Measurements from ENCODE around the gene BTBD6. TPM values are rescaled to one million over a fixed set of nuclear protein-coding genes. Genes with fewer than 3 reads are reported as not detected.

BTBD6 gene
- total and polyA plus RNA-seq, 2 of the 8 experiments (the other 6 are each of a cell fraction or from before 2014, with no cell fraction given): 10.1 to 10.2 TPM

DNA sequence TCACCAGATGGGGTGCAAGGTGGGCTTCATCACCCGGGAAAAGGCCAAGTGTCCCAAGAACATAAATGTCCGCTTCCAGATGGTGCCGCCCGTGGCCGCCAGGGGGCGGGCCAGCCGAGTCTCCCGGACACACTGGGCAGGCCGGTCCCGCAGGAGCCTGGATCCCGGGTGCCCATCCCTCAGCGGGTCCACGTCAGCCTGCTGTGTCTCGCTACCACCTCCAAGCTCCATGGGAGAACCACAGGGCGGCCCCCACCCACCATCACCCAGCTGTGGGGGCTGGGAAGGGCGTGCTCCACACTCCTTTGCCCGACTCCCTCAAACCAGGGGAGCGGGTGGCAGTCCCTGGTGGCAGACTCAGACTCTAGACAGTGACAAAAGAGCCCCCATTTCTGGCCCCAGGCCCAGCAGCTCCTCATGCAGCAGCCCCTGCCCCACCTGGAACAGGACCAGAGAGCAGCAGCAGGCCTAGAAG is 45.2 kb upstream of the BTBD6 start:
- FAIRE-seq: no peak
- TF ChIP-seq CTBP2 (IDR thresholded peaks at IDR 0.05; ENCODE audit: borderline replicate concordance, insufficient read depth, insufficient read length, low read length): no peak
- 0 out of 2 replicates have a peak, but pooled peaks have one; percentile 24 for TF ChIP-seq YY1 (IDR thresholded peaks at IDR 0.05; ENCODE audit: low read depth, low read length)
- TF ChIP-seq, protein P1, sequence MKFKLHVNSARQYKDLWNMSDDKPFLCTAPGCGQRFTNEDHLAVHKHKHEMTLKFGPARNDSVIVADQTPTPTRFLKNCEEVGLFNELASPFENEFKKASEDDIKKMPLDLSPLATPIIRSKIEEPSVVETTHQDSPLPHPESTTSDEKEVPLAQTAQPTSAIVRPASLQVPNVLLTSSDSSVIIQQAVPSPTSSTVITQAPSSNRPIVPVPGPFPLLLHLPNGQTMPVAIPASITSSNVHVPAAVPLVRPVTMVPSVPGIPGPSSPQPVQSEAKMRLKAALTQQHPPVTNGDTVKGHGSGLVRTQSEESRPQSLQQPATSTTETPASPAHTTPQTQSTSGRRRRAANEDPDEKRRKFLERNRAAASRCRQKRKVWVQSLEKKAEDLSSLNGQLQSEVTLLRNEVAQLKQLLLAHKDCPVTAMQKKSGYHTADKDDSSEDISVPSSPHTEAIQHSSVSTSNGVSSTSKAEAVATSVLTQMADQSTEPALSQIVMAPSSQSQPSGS (IDR thresholded peaks at IDR 0.05; ENCODE audit: low read length): no peak
- TF ChIP-seq, protein P2, sequence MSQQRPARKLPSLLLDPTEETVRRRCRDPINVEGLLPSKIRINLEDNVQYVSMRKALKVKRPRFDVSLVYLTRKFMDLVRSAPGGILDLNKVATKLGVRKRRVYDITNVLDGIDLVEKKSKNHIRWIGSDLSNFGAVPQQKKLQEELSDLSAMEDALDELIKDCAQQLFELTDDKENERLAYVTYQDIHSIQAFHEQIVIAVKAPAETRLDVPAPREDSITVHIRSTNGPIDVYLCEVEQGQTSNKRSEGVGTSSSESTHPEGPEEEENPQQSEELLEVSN (IDR thresholded peaks at IDR 0.05): no peak
- TF ChIP-seq CREB1 (IDR thresholded peaks at IDR 0.05): 0 out of 2 replicates have a peak, but pooled peaks have one; percentile 18
- TF ChIP-seq POU5F1 (IDR thresholded peaks at IDR 0.05; ENCODE audit: low read depth, low read length): no peak
- no peak for TF ChIP-seq KDM1A (IDR thresholded peaks at IDR 0.05; ENCODE audit: borderline replicate concordance, low read length)
- no peak for TF ChIP-seq POLR2A (IDR thresholded peaks at IDR 0.05; ENCODE audit: control extremely low read depth in 1 of 2, low read depth in 2 of 2, low read length in 2 of 2)
- TF ChIP-seq NRF1 (IDR thresholded peaks at IDR 0.05; ENCODE audit: low read depth, low read length): no peak
- TF ChIP-seq, protein P3, sequence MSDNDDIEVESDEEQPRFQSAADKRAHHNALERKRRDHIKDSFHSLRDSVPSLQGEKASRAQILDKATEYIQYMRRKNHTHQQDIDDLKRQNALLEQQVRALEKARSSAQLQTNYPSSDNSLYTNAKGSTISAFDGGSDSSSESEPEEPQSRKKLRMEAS (IDR thresholded peaks at IDR 0.05): no peak
- no peak for TF ChIP-seq TCF12 (IDR thresholded peaks at IDR 0.05; ENCODE audit: low read depth, low read length)

More for the DNA sequence above, 45.2 kb upstream of the BTBD6 start:
- Histone ChIP-seq H2BK20ac (ENCODE audit: low read length) (no peak overlapping the region), H2BK15ac (ENCODE audit: low read length) (no peak overlapping the region), H3K4ac (replicated peaks; ENCODE audit: insufficient read length, low read depth, low read length) (no peak overlapping the region), H3K4me2 (ENCODE audit: insufficient read depth in 1 of 2, low read depth in 2 of 2, low read length in 2 of 2) (peak overlapping the region in 1 of 2 experiments; percentile 68; a peak in 2 of 4 replicates), H4K20me1 (replicated peaks in 1 of 2; ENCODE audit: control insufficient read depth in 1 of 2, insufficient read depth in 2 of 2, low read length in 2 of 2) (peaks cover 3 to 10% of the 10 kb centered on the region in 2 experiments), H3K56ac (replicated peaks; ENCODE audit: insufficient read length, low read depth, low read length) (no peak overlapping the region), H3K9me3 (ENCODE audit: insufficient read depth in 2 of 2, low read depth in 1 of 2, low read length in 1 of 2) (no peaks in the 10 kb centered on the region), H3K23me2 (ENCODE audit: low read depth, low read length) (no peaks in the 10 kb centered on the region), H3K79me2 (ENCODE audit: control insufficient read depth in 1 of 2, insufficient read depth in 2 of 2, low read length in 2 of 2) (no peaks in the 10 kb centered on the region), H4K8ac (ENCODE audit: extremely low read depth, insufficient read depth, low read length) (no peak overlapping the region), H3K36me3 (ENCODE audit: control insufficient read depth in 2 of 4, insufficient read depth in 4 of 4, low read length in 3 of 4) (no peaks in the 10 kb centered on the region), H3K9ac (replicated peaks in 1 of 4; ENCODE audit: extremely low read depth in 1 of 4, low read depth in 3 of 4, low read length in 3 of 4) (no peak overlapping the region), H3K27ac (ENCODE audit: low read depth, low read length) (no peak overlapping the region), H3K18ac (ENCODE audit: extremely low read depth, low read length) (no peak overlapping the region), H3K23ac (ENCODE audit: insufficient read length) (no peak overlapping the region), H2BK5ac (ENCODE audit: low read depth, low read length) (no peak overlapping the region), H3K4me1 (replicated peaks in 1 of 4; ENCODE audit: control insufficient read depth in 3 of 4, insufficient read depth in 4 of 4, low read length in 3 of 4) (peaks cover 0 to 10% (median 1%) of the 10 kb centered on the region in 4 experiments; a peak in 3 of 7 replicates), H3K79me1 (ENCODE audit: low read depth, low read length) (no peaks in the 10 kb centered on the region), H2AK5ac (ENCODE audit: low read depth, low read length) (no peak overlapping the region), H3K27me3 (replicated peaks in 1 of 4; ENCODE audit: control insufficient read depth in 3 of 4, extremely low read depth in 1 of 4, insufficient read depth in 3 of 4, low read length in 3 of 4) (peaks cover 0 to 5% (median 2%) of the 10 kb centered on the region in 4 experiments; a peak in 3 of 7 replicates), H3K14ac (ENCODE audit: insufficient read length) (no peak overlapping the region), H2AFZ (ENCODE audit: low read length) (no peak overlapping the region), H4K5ac (ENCODE audit: insufficient read length, low read depth, low read length) (no peak overlapping the region), H2BK12ac (ENCODE audit: low read depth, low read length) (no peak overlapping the region), H4K91ac (replicated peaks; ENCODE audit: insufficient read length, low read length) (no peak overlapping the region), H2BK120ac (replicated peaks; ENCODE audit: low read depth, low read length) (no peak overlapping the region), H3K4me3 (ENCODE audit: extremely low read depth in 1 of 4, insufficient read depth in 2 of 4, low read depth in 3 of 4, low read length in 4 of 4) (peak overlapping the region in 1 of 4 experiments; percentile 29; a peak in 1 of 8 replicates)
- ChIA-PET POLR2A (ENCODE audit: partially characterized antibody) (interaction anchor here (1.7 kb wide), 1 partner anchor 23 kb away, joined by 3 read pairs; no protein-coding TSS in a partner anchor), CTCF (ENCODE audit: partially characterized antibody) (interaction anchor here (0.8 to 4.8 kb wide), 18 partner anchors 9 to 167 kb away, joined by 3 to 27 read pairs (median 5); no protein-coding TSS in a partner anchor)
- WGBS, 2 experiments (ENCODE audit: extremely low coverage in 1 of 2, insufficient coverage in 1 of 2, insufficient read length in 1 of 2, insufficient replicate concordance in 2 of 2, low coverage in 1 of 2, low lambda C conversion rate in 2 of 2, missing lambda C conversion rate in 1 of 2): 24% methylated on average over 14 of the region's 18 CpGs; no CpG with 5 or more reads in 1 of the 2 experiments
- peak; percentile 27 to 91 for DNase-seq (ENCODE audit: low read depth in 1 of 2, low spot score in 2 of 2)

Measured in H1 (cell line).